GM12872 (cell line): ENCODE results near the gene CCDC88C.

Source experiments
- CTCF ChIP-seq: IDR thresholded peaks from 3 replicates; pipeline ENCODE4 v1.5.1; 2011; ENCODE audit warnings: low read depth, mild to moderate bottlenecking, low read length, moderate library complexity; ENCODE audit not compliant: insufficient read depth

Gene CCDC88C

GRCh38 chr14:91358654-91359220 is 58.9 kb downstream of the CCDC88C start:
- TF ChIP-seq CTCF = no peak

GRCh38 chr14:91358025-91358319 is 59.6 kb downstream of the CCDC88C start:
- no peak for TF ChIP-seq CTCF

DNA sequence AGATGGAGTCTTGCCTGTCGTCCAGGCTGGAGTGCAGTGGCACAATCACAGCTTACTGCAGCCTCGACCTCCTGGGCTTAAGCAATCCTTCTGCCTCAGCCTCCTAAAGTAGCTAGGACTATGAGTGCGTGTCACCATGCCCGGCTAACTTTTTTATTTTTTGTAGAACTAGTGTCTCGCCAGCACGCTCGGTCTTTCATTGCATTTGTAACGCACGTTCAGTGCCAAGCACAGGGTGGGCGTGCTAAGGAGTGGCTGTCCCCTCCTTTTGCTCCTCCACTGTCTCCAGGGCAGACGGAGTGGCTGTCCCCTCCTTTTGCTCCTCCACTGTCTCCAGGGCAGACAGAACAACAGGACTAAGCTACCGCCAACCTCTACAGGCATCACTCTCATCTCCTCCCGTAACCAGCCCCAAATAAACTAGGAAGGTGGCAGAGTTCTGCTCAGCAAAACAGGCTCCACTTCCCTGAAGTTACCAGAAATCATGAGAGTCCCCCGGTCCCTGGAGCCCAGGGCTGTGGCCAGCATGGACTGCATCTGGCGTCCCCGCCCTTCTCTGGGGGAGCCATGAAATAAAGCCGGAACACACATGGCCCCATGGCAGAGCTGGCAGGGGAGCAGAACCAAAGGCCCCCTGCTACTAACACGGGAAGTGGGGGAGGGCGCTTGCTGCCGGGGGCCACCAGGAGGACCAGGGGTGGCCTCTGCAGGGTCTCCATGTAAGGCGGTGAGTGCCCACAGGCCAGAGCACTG is 60.2 kb downstream of the CCDC88C start:
- TF ChIP-seq CTCF = no peak

DNA sequence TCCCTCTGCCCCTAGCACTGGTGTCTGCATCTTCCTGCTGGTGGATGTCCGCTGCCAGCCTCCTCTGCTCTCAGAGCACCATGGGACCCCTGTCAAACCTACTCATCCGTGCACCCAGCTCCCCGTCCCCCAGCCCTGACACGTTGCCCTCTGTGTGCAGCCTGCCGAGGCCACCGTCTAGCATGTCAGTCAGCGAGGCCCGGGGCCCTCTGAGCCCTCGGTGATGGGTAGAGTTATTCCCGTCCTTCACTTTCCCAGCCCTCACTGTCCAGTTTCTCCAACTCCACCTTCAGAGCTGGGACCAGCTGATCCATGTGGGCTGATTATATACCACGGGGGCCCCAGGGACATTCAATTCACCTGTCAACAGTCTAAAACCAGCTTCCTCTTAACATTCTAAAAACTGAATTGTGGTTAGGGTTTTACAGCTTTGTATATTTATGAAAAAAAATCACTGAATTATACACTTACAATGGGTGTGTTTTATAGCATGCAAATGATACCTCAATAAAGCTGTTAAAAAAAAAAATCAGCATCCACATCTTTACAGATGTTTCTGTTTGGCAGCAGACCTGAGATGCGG is 61.3 kb downstream of the CCDC88C start:
- no peak for TF ChIP-seq CTCF

- peak; percentile 92 for TF ChIP-seq CTCF
Measured at GRCh38 chr14:91354979-91355685, 62.5 kb downstream of the CCDC88C start.

DNA sequence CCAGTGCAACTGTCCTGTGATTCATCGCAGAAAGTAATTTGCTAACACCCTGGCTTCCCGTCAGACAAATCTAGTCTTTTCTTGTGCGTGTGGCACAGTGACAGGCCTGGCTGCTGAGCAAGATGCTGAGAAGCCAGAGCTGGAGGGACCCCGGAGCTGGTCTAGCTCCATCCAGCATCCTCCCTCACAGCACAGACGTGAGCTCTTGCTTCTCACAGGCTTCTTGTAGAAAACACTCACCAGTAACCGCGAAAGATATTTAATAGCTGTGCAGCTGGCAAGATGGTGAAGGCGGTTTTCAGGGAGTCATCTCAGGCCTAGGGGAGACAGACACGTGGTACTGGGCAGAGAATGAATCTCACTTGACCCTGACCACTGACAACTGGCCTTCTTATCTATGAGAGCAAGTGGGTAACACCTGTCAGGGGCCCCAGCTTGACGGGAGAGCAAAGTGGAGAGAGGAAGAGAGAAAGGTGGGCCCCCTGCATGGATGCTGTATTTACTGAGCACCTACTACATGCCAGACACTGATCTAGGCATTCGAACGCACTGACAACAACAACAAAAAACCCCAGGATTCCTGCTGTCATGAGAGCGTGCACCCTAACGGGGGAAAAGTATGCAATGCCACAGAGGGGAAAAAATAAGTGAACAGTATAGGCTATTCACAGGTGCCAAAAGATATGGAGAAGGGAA is 63.3 kb downstream of the CCDC88C start:
- no peak for TF ChIP-seq CTCF
